H9 (cell line): ENCODE data around the gene LRP1B. TPM values are rescaled to one million over a fixed set of nuclear protein-coding genes. Genes with fewer than 3 reads are reported as not detected.

ENCODE experiments used
- DNase-seq: peaks from one replicate; pipeline ENCODE4 v3.0.0-alpha.2; 2017
- H2AFZ ChIP-seq: one replicate; pipeline ENCODE4 v1.6.1; 2013; ENCODE audit warnings: mild to moderate bottlenecking, low read length, control low read depth, moderate library complexity
- H2AK5ac ChIP-seq: 2 replicates; pipeline ENCODE4 v1.6.1; 2013; ENCODE audit warnings: low read length, control low read depth, mixed read lengths; ENCODE audit not compliant: insufficient read length
- H2BK120ac ChIP-seq: one replicate; pipeline ENCODE4 v1.6.1; 2013; ENCODE audit warnings: low read depth, mild to moderate bottlenecking, low read length, control low read depth, inconsistent platforms; ENCODE audit not compliant: poor library complexity, severe bottlenecking
- H2BK12ac ChIP-seq: 2 replicates; pipeline ENCODE4 v1.6.1; 2013; ENCODE audit warnings: low read length, control low read depth, mixed read lengths, low read depth; ENCODE audit not compliant: insufficient read length
- H2BK15ac ChIP-seq: 2 replicates; pipeline ENCODE4 v1.6.1; 2013; ENCODE audit warnings: low read depth, low read length, control low read depth
- H2BK20ac ChIP-seq: one replicate; pipeline ENCODE4 v1.6.1; 2013; ENCODE audit warnings: low read depth, mild to moderate bottlenecking, low read length, control low read depth, inconsistent platforms; ENCODE audit not compliant: poor library complexity, severe bottlenecking
- H2BK5ac ChIP-seq: 2 replicates; pipeline ENCODE4 v1.6.1; 2013; ENCODE audit warnings: low read length, control low read depth, mixed read lengths; ENCODE audit not compliant: insufficient read length
- H3K14ac ChIP-seq: 2 replicates; pipeline ENCODE4 v1.6.1; 2013; ENCODE audit warnings: low read length, control low read depth; ENCODE audit not compliant: insufficient read depth
- H3K18ac ChIP-seq: 2 replicates; pipeline ENCODE4 v1.6.1; 2013; ENCODE audit warnings: low read depth, mild to moderate bottlenecking, mixed read lengths, low read length, control low read depth; ENCODE audit not compliant: insufficient read length
- H3K23ac ChIP-seq: 2 replicates; pipeline ENCODE4 v1.6.1; 2013; ENCODE audit warnings: low read length, control low read depth, mixed read lengths, low read depth; ENCODE audit not compliant: insufficient read length
- H3K23me2 ChIP-seq: 2 replicates; pipeline ENCODE4 v1.6.1; 2013; ENCODE audit warnings: low read depth, mild to moderate bottlenecking, mixed read lengths, low read length, control low read depth; ENCODE audit not compliant: insufficient read length, poor library complexity, severe bottlenecking
- H3K27ac ChIP-seq: 2 replicates; pipeline ENCODE4 v1.5.1; 2013; ENCODE audit warnings: low read length, control low read depth, mixed read lengths, low read depth; ENCODE audit not compliant: insufficient read length
- H3K27me3 ChIP-seq: 2 replicates; pipeline ENCODE4 v1.6.1; 2013; ENCODE audit warnings: low read length, control low read depth, inconsistent platforms; ENCODE audit not compliant: insufficient read depth
- H3K4ac ChIP-seq: 2 replicates; pipeline ENCODE4 v1.6.1; 2013; ENCODE audit warnings: low read depth, mild to moderate bottlenecking, control low read depth, inconsistent platforms, low read length, moderate library complexity
- H3K4me1 ChIP-seq: 2 replicates; pipeline ENCODE4 v1.6.1; 2013; ENCODE audit warnings: low read length, control low read depth, inconsistent platforms; ENCODE audit not compliant: insufficient read depth
- H3K4me2 ChIP-seq: 2 replicates; pipeline ENCODE4 v1.6.1; 2013; ENCODE audit warnings: low read length, control low read depth, mixed read lengths; ENCODE audit not compliant: insufficient read length, insufficient read depth
- H3K56ac ChIP-seq: 2 replicates; pipeline ENCODE4 v1.6.1; 2013; ENCODE audit warnings: low read depth, mild to moderate bottlenecking, mixed read lengths, low read length, control low read depth; ENCODE audit not compliant: insufficient read length
- H3K79me1 ChIP-seq: 2 replicates; pipeline ENCODE4 v1.6.1; 2013; ENCODE audit warnings: low read depth, mild to moderate bottlenecking, moderate library complexity, low read length, control low read depth, inconsistent platforms; ENCODE audit not compliant: insufficient read depth, poor library complexity, severe bottlenecking
- H3K79me2 ChIP-seq: 2 replicates; pipeline ENCODE4 v1.6.1; 2013; ENCODE audit warnings: low read length, control low read depth, inconsistent platforms; ENCODE audit not compliant: insufficient read depth
- H3K9ac ChIP-seq: 2 replicates; pipeline ENCODE4 v1.6.1; 2013; ENCODE audit warnings: low read length, control low read depth, mixed read lengths; ENCODE audit not compliant: insufficient read length; ENCODE audit errors: extremely low read depth
- H3K9me3 ChIP-seq: one replicate; pipeline ENCODE4 v1.6.1; 2013; ENCODE audit warnings: low read depth, low read length, inconsistent platforms; ENCODE audit not compliant: control insufficient read depth
- H3T11ph ChIP-seq: one replicate; pipeline ENCODE4 v1.6.1; 2013; ENCODE audit warnings: mild to moderate bottlenecking, low read length, control low read depth, inconsistent platforms
- H4K20me1 ChIP-seq: one replicate; pipeline ENCODE4 v1.6.1; 2013; ENCODE audit not compliant: control insufficient read depth, insufficient read length, insufficient read depth
- H4K5ac ChIP-seq: 2 replicates; pipeline ENCODE4 v1.6.1; 2013; ENCODE audit warnings: low read depth, mild to moderate bottlenecking, mixed read lengths, low read length, control low read depth; ENCODE audit not compliant: insufficient read length
- H4K8ac ChIP-seq: replicated peaks from 2 replicates; pipeline ENCODE4 v1.6.1; 2013; ENCODE audit warnings: low read length, control low read depth, mixed read lengths, low read depth; ENCODE audit not compliant: insufficient read length
- H4K91ac ChIP-seq: 2 replicates; pipeline ENCODE4 v1.6.1; 2013; ENCODE audit warnings: low read depth, mild to moderate bottlenecking, moderate library complexity, mixed read lengths, low read length, control low read depth; ENCODE audit not compliant: insufficient read length
- H3K27ac Mint-ChIP-seq, 3 experiments: 2 replicates in 2 of 3; 3 replicates in 1 of 3; pipeline ENCODE4 v1.8.0; 2020 to 2021; ENCODE audit warnings: mixed read lengths in 3 of 3, mild to moderate bottlenecking in 1 of 3, moderate library complexity in 1 of 3
- H3K27me3 Mint-ChIP-seq: 2 replicates; pipeline ENCODE4 v1.8.0; 2021; ENCODE audit warnings: low read depth, mild to moderate bottlenecking, moderate library complexity, mixed read lengths
- H3K36me3 Mint-ChIP-seq, 3 experiments: 2 replicates in 2 of 3; 3 replicates in 1 of 3; pipeline ENCODE4 v1.8.0; 2020 to 2021; ENCODE audit warnings: low read depth in 3 of 3, mixed read lengths in 3 of 3; ENCODE audit not compliant: insufficient read depth in 1 of 3
- H3K4me1 Mint-ChIP-seq, 2 experiments: 2 replicates each; pipeline ENCODE4 v1.8.0; 2020; ENCODE audit warnings: mixed read lengths in 2 of 2
- H3K4me3 Mint-ChIP-seq, 2 experiments: 2 replicates in 1 of 2; 3 replicates in 1 of 2; pipeline ENCODE4 v1.8.0; 2020 to 2021; ENCODE audit warnings: mild to moderate bottlenecking in 2 of 2, mixed read lengths in 2 of 2, moderate library complexity in 1 of 2
- H3K9me3 Mint-ChIP-seq, 2 experiments: 2 replicates in 1 of 2; 3 replicates in 1 of 2; pipeline ENCODE4 v1.8.0; 2020; ENCODE audit warnings: mild to moderate bottlenecking in 2 of 2, mixed read lengths in 2 of 2, moderate library complexity in 1 of 2
- CTCF ChIP-seq: fragments of 200-600 bp; sonication (generic); conservative IDR thresholded peaks from 3 replicates; pipeline ENCODE4 v1.8.0; 2021; ENCODE audit warnings: antibody characterized with exemption, mild to moderate bottlenecking
- WGBS: extraction: QIAGEN DNeasy Blood & Tissue Kit; methylation state at CpG from one replicate; pipeline ENCODE4 v1.1.7; 2013; ENCODE audit warnings: missing lambda C conversion rate, low lambda C conversion rate, mixed read lengths; ENCODE audit not compliant: insufficient read length; ENCODE audit errors: extremely low coverage; 5-methylcytosine and 5-hydroxymethylcytosine counted together
- total RNA-seq: library from RNA; stranded (reverse); gene quantifications from 2 replicates; pipeline ENCODE4 v1.2.1, GENCODE V29; 2021

The LRP1B gene
- total RNA-seq, 1 experiment from 2014 or later = not detected

- no peak for DNase-seq
- Histone ChIP-seq H3K79me1 (no peaks in the 10 kb centered on the region), H2BK5ac (no peak overlapping the region), H4K5ac (no peak overlapping the region), H3K18ac (no peak overlapping the region), H4K91ac (no peak overlapping the region), H3K56ac (no peak overlapping the region), H3K23ac (no peak overlapping the region), H3K23me2 (no peaks in the 10 kb centered on the region), H3T11ph (no peak overlapping the region), H2AFZ (no peak overlapping the region), H2BK12ac (no peak overlapping the region), H3K9me3 (no peaks in the 10 kb centered on the region), H4K20me1 (no peaks in the 10 kb centered on the region), H3K27me3 (no peaks in the 10 kb centered on the region), H3K4me2 (no peak overlapping the region), H2BK20ac (no peak overlapping the region), H3K4me1 (peaks cover 3% of the 10 kb centered on the region; the same call in 1 of the 2 replicates), H4K8ac (no peak overlapping the region), H3K14ac (no peak overlapping the region), H2BK15ac (no peak overlapping the region), H3K27ac (no peak overlapping the region), H2AK5ac (no peak overlapping the region), H3K4ac (no peak overlapping the region), H3K79me2 (no peaks in the 10 kb centered on the region), H2BK120ac (no peak overlapping the region), H3K9ac (no peak overlapping the region)
- H3K27me3 Mint-ChIP-seq = no peaks in the 10 kb centered on the region
- H3K36me3 Mint-ChIP-seq = peaks cover 2 to 3% (median 2%) of the 10 kb centered on the region in 3 experiments; a peak in 2 of 7 replicates
- no peak for TF ChIP-seq CTCF
- no peak overlapping the region for H3K27ac Mint-ChIP-seq
- peaks cover 3 to 10% of the 10 kb centered on the region in 2 experiments; a peak in 3 of 4 replicates for H3K4me1 Mint-ChIP-seq
- no CpG with 5 or more reads among the region's 1 CpG for WGBS
- H3K4me3 Mint-ChIP-seq = no peak overlapping the region
- peaks cover 0 to 2% of the 10 kb centered on the region in 2 experiments; a peak in 3 of 5 replicates for H3K9me3 Mint-ChIP-seq
Measured at GRCh38 chr2:141586985-141587384, 543.8 kb downstream of the LRP1B start.
